Endothelial cell (in vitro differentiated cells): ENCODE results near the gene HDHD2. TPM values are rescaled to one million over a fixed set of nuclear protein-coding genes. Genes with fewer than 3 reads are reported as not detected.

ENCODE experiments used
- DNase-seq: peaks from one replicate; pipeline ENCODE4 v3.0.0; 2021; ENCODE audit warnings: low spot score
- H3K27ac Mint-ChIP-seq: one replicate; pipeline ENCODE4 v1.8.0; 2021; ENCODE audit warnings: mixed read lengths, inconsistent platforms; ENCODE audit not compliant: unreplicated experiment
- H3K27me3 Mint-ChIP-seq: one replicate; pipeline ENCODE4 v1.8.0; 2021; ENCODE audit warnings: mild to moderate bottlenecking, moderate library complexity, mixed read lengths, inconsistent platforms; ENCODE audit not compliant: unreplicated experiment
- H3K36me3 Mint-ChIP-seq: one replicate; pipeline ENCODE4 v1.8.0; 2021; ENCODE audit warnings: mild to moderate bottlenecking, low read depth, mixed read lengths, inconsistent platforms; ENCODE audit not compliant: unreplicated experiment
- H3K4me1 Mint-ChIP-seq: one replicate; pipeline ENCODE4 v1.8.0; 2021; ENCODE audit warnings: mild to moderate bottlenecking, mixed read lengths, inconsistent platforms; ENCODE audit not compliant: unreplicated experiment
- H3K4me3 Mint-ChIP-seq: one replicate; pipeline ENCODE4 v1.8.0; 2021; ENCODE audit warnings: mild to moderate bottlenecking, mixed read lengths, inconsistent platforms; ENCODE audit not compliant: unreplicated experiment
- H3K9me3 Mint-ChIP-seq: one replicate; pipeline ENCODE4 v1.8.0; 2021; ENCODE audit warnings: mixed read lengths, inconsistent platforms; ENCODE audit not compliant: unreplicated experiment
- total RNA-seq: library from RNA; stranded (reverse); fragmentation: NEBNext Ultra II Directional; extraction: Animal tissue kit (Norgen Biotek cat#: 25700); gene quantifications from one replicate; pipeline ENCODE4 v1.2.1, GENCODE V29; 2021; ENCODE audit not compliant: unreplicated experiment
- TF ChIP-seq, protein P1 (sequence below): fragments of 200-600 bp; sonication (generic); IDR thresholded peaks from one replicate; pipeline ENCODE4 v1.5.0; 2021; ENCODE audit warnings: antibody characterized with exemption; ENCODE audit not compliant: unreplicated experiment

Gene HDHD2
- total RNA-seq, 1 donor from 2014 or later = 26.0 TPM

- TF ChIP-seq, protein P1, sequence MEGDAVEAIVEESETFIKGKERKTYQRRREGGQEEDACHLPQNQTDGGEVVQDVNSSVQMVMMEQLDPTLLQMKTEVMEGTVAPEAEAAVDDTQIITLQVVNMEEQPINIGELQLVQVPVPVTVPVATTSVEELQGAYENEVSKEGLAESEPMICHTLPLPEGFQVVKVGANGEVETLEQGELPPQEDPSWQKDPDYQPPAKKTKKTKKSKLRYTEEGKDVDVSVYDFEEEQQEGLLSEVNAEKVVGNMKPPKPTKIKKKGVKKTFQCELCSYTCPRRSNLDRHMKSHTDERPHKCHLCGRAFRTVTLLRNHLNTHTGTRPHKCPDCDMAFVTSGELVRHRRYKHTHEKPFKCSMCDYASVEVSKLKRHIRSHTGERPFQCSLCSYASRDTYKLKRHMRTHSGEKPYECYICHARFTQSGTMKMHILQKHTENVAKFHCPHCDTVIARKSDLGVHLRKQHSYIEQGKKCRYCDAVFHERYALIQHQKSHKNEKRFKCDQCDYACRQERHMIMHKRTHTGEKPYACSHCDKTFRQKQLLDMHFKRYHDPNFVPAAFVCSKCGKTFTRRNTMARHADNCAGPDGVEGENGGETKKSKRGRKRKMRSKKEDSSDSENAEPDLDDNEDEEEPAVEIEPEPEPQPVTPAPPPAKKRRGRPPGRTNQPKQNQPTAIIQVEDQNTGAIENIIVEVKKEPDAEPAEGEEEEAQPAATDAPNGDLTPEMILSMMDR = no peak
- Mint-ChIP-seq H3K27me3 (peaks cover 6% of the 10 kb centered on the region), H3K36me3 (peaks cover 9% of the 10 kb centered on the region), H3K4me3 (no peak overlapping the region), H3K9me3 (no peaks in the 10 kb centered on the region), H3K4me1 (no peaks in the 10 kb centered on the region), H3K27ac (no peak overlapping the region)
- no peak for DNase-seq
Measured at GRCh38 chr18:47109720-47110119, 40.6 kb downstream of the HDHD2 start.

DNA sequence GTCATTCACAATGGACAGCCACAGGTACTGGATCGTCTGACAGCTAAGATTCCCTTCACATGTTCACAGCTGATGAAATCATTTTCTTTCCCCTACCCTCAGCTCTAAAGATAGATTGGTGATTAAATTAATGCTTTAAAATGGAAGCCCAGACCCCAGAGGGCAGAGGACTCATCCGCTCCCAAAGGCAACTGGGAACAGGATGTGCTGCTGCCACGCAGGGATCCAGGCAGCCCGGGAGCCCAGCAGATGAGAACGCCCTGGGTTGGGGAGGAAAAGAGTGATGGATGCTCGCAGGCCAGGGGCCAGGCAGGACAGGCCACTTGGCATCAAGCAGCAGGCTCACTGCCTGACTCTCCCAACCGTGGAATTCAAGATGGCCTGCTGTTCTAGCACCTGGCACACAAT lies 41.3 kb downstream of the HDHD2 start:
- Mint-ChIP-seq H3K27me3 (peaks cover 6% of the 10 kb centered on the region), H3K4me3 (no peak overlapping the region), H3K36me3 (peaks cover 9% of the 10 kb centered on the region), H3K9me3 (no peaks in the 10 kb centered on the region), H3K27ac (no peak overlapping the region), H3K4me1 (no peaks in the 10 kb centered on the region)
- DNase-seq = no peak
- TF ChIP-seq, protein P1 = no peak

- TF ChIP-seq, protein P1 = no peak
- H3K9me3 Mint-ChIP-seq = no peaks in the 10 kb centered on the region
- peaks cover 9% of the 10 kb centered on the region for H3K36me3 Mint-ChIP-seq
- no peak overlapping the region for H3K27ac Mint-ChIP-seq
- peaks cover 6% of the 10 kb centered on the region for H3K27me3 Mint-ChIP-seq
- H3K4me3 Mint-ChIP-seq = no peak overlapping the region
- no peak for DNase-seq
- no peaks in the 10 kb centered on the region for H3K4me1 Mint-ChIP-seq
Measured at GRCh38 chr18:47108373-47108772, 41.9 kb downstream of the HDHD2 start.

- TF ChIP-seq, protein P1 = peak; percentile 85
- Mint-ChIP-seq H3K27ac (no peak overlapping the region), H3K27me3 (no peaks in the 10 kb centered on the region), H3K4me3 (no peak overlapping the region), H3K4me1 (peaks cover 18% of the 10 kb centered on the region), H3K36me3 (no peaks in the 10 kb centered on the region), H3K9me3 (no peaks in the 10 kb centered on the region)
- DNase-seq = peak; percentile 73
Measured at GRCh38 chr18:47100212-47100831, 50.0 kb downstream of the HDHD2 start.

- H3K4me3 Mint-ChIP-seq = no peak overlapping the region
- no peak for DNase-seq
- no peaks in the 10 kb centered on the region for H3K9me3 Mint-ChIP-seq
- peaks cover 25% of the 10 kb centered on the region for H3K4me1 Mint-ChIP-seq
- H3K27me3 Mint-ChIP-seq = no peaks in the 10 kb centered on the region
- no peak overlapping the region for H3K27ac Mint-ChIP-seq
- no peaks in the 10 kb centered on the region for H3K36me3 Mint-ChIP-seq
- TF ChIP-seq, protein P1 = no peak
Measured at GRCh38 chr18:47095810-47096209, 54.5 kb downstream of the HDHD2 start.
